Measurements from ENCODE around the gene IL11.

IL11 gene

DNA sequence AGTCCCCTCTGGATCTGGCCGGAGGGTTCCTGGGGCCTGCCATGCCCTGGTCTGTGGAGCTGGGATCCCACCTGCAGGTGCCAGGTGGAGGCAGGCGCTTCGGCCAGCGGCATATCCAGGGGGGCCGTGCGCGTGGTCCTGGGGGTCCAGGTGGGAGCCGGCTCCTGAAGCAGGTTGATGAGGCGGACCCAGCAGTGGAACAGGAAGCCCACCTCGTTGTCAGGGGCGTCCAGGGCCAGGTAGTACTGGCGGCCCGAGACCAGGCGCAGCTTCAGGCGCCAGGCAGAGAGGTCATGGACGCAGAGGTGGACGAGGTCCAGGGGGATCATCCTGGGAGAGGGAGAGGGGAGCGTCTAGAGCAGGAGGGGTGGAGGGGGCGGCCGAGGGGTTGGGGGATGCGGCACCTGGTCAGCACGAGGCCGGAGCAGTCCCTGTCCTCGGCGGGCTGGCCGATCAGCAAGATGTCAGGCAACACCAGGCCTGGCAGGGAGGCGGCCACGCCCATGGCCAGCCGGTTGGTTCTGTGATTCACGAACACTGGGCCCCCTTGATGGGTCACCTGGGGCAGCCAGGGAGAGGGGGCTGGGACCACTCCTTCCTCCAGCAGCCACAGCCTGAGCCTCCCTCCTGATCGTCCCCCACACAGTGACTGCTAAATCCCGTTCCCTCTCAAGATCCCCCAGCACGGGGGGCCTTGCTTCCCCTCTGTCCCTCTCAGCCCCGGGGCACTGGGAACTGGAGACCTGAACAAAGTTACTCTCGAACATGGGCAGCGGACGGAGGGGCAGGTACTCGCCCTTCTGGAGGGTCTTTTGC is 7.9 kb downstream of the IL11 start:
- H3K9me3 ChIP-seq: no peaks in the 10 kb centered on the region

DNA sequence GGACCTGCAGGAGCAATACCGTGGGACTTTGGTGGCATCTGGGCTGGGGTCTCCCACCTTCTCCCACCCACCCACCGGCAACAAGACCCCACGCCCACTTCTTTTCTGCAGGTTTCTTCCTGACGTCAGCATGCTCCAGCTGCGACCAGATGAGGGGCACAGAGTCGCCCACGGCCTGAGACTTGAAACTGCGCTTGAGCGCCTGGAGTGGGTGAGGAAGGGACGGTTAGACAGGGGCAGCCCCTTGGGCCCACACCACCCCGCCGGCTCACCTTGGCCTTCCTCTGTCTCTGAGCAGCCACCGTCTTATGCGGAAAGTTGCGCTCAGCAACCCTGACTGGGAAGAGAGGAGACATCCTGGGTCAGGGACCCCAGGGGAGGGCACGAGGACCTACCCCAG is 9.4 kb downstream of the IL11 start:
- Histone ChIP-seq H3K4me1 (no peaks in the 10 kb centered on the region; the same call in 1 of the 2 replicates), H3K9me3 (no peaks in the 10 kb centered on the region), H3K4me3 (ENCODE audit: low read depth, low read length) (no peak overlapping the region), H3K36me3 (no peaks in the 10 kb centered on the region), H3K27me3 (peaks cover 4% of the 10 kb centered on the region)
- no peak for DNase-seq
- TF ChIP-seq, protein P1, sequence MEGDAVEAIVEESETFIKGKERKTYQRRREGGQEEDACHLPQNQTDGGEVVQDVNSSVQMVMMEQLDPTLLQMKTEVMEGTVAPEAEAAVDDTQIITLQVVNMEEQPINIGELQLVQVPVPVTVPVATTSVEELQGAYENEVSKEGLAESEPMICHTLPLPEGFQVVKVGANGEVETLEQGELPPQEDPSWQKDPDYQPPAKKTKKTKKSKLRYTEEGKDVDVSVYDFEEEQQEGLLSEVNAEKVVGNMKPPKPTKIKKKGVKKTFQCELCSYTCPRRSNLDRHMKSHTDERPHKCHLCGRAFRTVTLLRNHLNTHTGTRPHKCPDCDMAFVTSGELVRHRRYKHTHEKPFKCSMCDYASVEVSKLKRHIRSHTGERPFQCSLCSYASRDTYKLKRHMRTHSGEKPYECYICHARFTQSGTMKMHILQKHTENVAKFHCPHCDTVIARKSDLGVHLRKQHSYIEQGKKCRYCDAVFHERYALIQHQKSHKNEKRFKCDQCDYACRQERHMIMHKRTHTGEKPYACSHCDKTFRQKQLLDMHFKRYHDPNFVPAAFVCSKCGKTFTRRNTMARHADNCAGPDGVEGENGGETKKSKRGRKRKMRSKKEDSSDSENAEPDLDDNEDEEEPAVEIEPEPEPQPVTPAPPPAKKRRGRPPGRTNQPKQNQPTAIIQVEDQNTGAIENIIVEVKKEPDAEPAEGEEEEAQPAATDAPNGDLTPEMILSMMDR (IDR thresholded peaks at IDR 0.05; ENCODE audit: low read depth, low read length): no peak

More for the DNA sequence above, 7.9 kb downstream of the IL11 start:
- Histone ChIP-seq H3K4me3 (ENCODE audit: low read depth, low read length) (no peak overlapping the region), H3K4me1 (no peaks in the 10 kb centered on the region; the same call in 1 of the 2 replicates), H3K36me3 (no peaks in the 10 kb centered on the region), H3K27me3 (no peaks in the 10 kb centered on the region)
- DNase-seq: no peak
- TF ChIP-seq, protein P1 (IDR thresholded peaks at IDR 0.05; ENCODE audit: low read depth, low read length): no peak

- H3K27me3 ChIP-seq: peaks cover 15% of the 10 kb centered on the region
- TF ChIP-seq, protein P1 (IDR thresholded peaks at IDR 0.05; ENCODE audit: low read depth, low read length): no peak
- DNase-seq: peak; percentile 67
Measured at GRCh38 chr19:55358943-55359908, 11.0 kb downstream of the IL11 start.

DNA sequence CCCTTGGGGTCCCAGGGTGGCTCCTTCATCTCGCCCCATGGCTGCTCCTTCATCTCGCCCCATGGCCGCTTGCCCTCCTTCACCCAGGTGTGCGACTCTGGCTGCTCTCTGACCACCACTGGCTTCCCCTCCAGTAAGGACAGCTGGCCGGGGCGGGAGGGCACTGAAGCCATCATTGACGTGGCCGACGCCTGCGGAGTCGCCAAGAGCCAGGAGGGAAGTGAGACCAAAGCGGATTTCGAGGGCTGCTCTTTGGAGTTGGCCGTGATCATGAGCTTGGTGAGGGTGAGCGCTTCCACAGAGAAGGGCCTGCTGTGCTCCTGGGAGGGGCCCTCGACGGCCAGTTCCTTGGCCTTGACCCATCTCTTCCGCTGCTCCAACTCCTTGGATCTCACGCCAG is 11.8 kb downstream of the IL11 start:
- H3K4me3 ChIP-seq (ENCODE audit: low read depth, low read length): no peak overlapping the region
- peaks cover 18% of the 10 kb centered on the region for H3K27me3 ChIP-seq
- H3K4me1 ChIP-seq: no peaks in the 10 kb centered on the region; the same call in 1 of the 2 replicates
- DNase-seq: no peak
- TF ChIP-seq, protein P1 (IDR thresholded peaks at IDR 0.05; ENCODE audit: low read depth, low read length): no peak
- H3K36me3 ChIP-seq: no peaks in the 10 kb centered on the region
- H3K9me3 ChIP-seq: no peaks in the 10 kb centered on the region

More at GRCh38 chr19:55358943-55359908, 11.0 kb downstream of the IL11 start:
- no peak overlapping the region for H3K4me3 ChIP-seq (ENCODE audit: low read depth, low read length)
- H3K36me3 ChIP-seq: no peaks in the 10 kb centered on the region
- no peaks in the 10 kb centered on the region; the same call in 1 of the 2 replicates for H3K4me1 ChIP-seq
- no peaks in the 10 kb centered on the region for H3K9me3 ChIP-seq

- Histone ChIP-seq H3K4me3 (ENCODE audit: low read depth, low read length) (no peak overlapping the region), H3K9me3 (no peaks in the 10 kb centered on the region), H3K27me3 (peaks cover 42% of the 10 kb centered on the region), H3K36me3 (no peaks in the 10 kb centered on the region), H3K4me1 (no peaks in the 10 kb centered on the region; the same call in 1 of the 2 replicates)
- TF ChIP-seq, protein P1 (IDR thresholded peaks at IDR 0.05; ENCODE audit: low read depth, low read length): no peak
- no peak for DNase-seq
Measured at GRCh38 chr19:55355213-55355821, 14.9 kb downstream of the IL11 start.
